Central memory CD4-positive, alpha-beta T cell (primary cell): Measurements from ENCODE around the gene PPP1R16B.
"Not testable (repeated sequence)": the region's sequence is repeated elsewhere in the genome, so short reads cannot be mapped to it uniquely, and the experiment has no call there.

Source experiments
- DNase-seq: peaks from one replicate; pipeline ENCODE4 v3.0.0; 2022

PPP1R16B gene

GRCh38 chr20:38855356-38855755 lies 49.9 kb downstream of the PPP1R16B start:
- no peak for DNase-seq

DNA sequence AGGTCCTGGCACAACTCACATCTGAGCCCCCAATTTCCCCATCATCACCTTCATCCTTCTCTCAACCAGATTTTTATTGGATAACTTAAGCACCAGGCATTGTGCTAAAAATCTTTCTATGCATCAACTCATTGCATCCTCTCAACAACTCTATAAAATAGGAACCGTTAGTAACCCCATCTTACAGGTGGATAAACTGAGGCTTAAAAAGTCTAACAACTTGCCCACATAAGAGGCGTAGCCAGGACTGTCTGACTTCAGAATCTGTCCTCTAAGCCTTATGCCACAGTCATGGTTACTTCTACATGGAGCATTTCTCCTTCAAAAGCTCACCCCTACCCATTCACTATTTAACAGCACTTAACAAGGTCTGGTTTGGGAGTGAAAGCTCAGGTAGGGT lies 51.1 kb downstream of the PPP1R16B start:
- no peak for DNase-seq

DNA sequence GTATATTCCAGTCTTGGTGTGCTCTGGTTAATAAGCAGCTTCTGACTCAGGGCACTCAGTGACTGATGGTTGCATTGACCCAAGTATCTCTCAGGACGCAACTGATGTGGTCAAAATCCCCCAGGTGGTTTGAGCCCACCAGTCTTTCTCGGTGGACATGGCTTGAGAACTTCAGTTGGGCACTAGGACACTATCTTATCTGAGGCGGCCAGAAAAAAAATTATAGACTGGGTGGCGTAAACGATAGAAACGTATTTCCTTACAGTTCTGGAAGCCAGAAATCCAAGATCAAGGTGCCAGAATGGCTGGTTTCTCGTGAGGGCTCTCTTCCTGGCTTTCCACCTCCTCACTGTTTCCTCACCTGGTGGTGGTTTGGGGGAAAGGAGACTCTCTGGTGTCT lies 52.2 kb downstream of the PPP1R16B start:
- no peak for DNase-seq

- peak; percentile 45 for DNase-seq
Observed at GRCh38 chr20:38859070-38859690, 53.7 kb downstream of the PPP1R16B start.

- DNase-seq: not testable (repeated sequence)
Observed at GRCh38 chr20:38859857-38860256, 54.4 kb downstream of the PPP1R16B start.

- DNase-seq: no peak
Observed at GRCh38 chr20:38861071-38861401, 55.5 kb downstream of the PPP1R16B start.

- no peak for DNase-seq
Observed at GRCh38 chr20:38862226-38862625, 56.7 kb downstream of the PPP1R16B start.

DNA sequence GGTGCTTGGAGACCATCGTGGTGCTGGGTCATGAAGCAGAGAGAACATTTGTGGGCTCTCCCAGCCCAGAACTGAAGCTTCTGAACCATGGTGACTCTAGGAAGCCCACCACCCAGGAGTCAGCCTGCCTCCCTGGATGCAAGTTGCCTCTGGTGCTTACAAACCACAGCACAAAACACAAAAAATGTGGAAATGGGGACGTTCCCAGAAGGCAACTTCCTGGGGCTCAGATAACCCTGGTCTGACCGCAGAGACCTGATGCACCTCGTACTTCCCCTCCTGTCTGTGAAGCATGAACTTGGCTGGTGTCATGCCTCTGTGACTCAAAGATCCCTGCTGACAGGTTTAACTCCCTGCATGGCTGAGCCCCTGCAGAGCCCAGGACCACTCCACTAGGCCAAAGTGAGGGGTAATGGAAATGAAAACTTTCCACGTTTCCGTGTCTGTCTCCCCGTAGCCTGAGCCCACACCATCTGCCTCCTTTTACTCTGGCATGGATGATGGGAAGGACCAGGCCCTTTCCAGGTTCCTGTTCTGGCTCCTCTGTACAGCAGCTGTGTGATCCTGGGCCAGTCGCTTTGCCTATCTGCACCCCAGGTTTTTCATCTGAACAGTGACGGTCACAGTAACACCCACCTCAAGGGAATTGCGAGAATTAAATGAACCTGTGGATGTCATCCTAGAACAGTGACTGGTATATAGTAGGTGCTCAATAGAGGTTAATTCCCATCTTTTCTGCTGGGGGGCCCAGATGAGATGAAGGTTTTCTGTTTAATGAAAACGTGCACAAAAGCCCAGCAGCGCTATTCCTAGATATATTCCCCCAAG lies 57.7 kb downstream of the PPP1R16B start:
- peak; percentile 61 for DNase-seq

GRCh38 chr20:38864662-38865061 lies 59.2 kb downstream of the PPP1R16B start:
- no peak for DNase-seq

GRCh38 chr20:38866265-38867061 lies 61.0 kb downstream of the PPP1R16B start:
- no peak for DNase-seq

DNA sequence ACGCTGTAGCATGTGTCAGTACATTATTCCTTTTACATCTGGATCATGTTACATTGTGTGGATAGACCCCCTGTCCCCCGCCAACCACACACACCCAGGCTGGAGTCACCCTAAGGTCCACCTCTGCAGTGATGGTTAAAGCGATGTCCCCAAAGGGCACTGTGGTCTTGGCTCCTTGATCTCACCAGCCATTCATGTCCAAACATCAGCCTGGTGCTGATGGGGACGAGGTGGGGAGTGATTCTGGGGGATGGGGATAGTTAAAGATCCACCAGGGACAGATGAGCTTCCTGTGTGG lies 61.5 kb downstream of the PPP1R16B start:
- DNase-seq: no peak

DNA sequence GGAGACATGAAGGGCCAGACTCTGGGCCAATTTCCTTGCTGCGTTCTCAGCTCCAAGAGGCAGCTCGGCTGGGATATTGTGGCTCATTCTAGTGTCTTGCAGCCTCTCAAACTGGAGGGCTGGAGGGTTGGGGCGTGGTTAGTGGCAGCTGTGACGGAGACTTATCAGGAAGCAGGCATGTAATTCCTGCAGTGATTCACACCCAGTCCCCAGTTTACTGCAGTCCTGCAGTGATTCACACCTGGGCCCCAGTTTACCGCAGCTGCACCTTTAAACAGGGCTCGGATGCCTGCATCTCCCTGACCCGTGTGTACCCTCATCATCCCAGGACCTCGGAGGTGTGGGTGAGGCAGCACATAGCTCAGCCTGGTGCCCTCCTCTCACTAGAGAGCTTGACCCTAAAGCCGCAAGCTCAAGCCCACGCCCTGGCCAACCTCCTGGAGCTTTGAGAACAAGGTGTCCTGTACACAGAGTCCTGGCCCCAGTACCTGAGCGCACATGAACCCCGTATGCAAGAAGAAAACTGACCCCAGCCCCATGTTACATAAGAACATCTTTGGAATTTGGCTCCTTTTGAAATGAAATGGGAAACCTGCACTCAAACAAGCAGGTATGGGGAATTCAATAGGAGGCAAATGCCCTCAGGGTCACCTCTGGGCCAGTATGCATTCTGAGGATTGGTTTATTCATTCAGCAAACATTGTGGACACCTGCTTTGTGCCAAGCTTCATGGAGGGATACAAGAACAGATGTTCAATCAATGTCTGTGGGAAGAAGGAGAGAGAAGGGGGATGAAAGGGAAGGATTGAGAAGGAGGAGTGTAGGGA lies 65.4 kb downstream of the PPP1R16B start:
- DNase-seq: no peak

DNA sequence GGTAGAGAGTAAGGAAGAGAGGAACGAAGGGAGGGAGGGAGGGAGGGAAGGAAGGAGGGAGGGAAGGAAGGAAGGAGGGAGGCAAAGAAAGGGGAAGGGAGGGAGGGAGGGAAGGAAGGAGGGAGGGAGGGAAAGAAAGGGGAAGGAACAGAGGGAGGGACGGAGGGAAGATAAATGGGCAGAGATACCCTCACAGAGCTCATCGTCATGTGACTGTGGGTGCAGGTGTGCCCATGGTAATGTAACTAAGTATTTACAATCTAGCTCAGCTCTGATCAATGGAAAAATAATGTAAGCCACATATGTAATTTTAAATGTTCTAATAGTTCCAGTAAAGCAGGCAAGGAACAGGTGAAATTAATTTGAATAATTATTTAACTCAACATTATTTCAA lies 66.1 kb downstream of the PPP1R16B start:
- DNase-seq: no peak

DNA sequence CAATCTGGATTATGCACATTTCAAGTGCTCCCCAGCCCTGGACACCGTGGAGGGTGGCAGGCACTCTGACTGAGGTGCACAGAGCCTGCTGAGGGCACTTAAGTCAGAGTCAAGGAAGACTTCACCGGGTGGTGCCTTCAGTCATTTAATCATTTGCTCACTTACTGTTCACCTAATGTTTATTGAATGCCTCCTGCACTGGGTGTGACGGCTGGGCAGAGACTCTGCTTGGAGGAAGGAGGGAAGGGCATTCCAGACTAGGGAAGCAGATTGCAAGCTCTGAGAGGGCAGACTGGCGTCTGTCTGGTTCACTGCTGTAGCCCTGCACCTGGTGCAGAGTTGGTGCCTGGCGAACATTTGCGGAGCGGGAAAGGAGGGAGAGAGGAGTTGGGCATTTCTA lies 66.5 kb downstream of the PPP1R16B start:
- DNase-seq: no peak

- DNase-seq: no peak
Observed at GRCh38 chr20:38872491-38873049, 67.1 kb downstream of the PPP1R16B start.

GRCh38 chr20:38873050-38873581 lies 67.6 kb downstream of the PPP1R16B start:
- peak; percentile 76 for DNase-seq

DNA sequence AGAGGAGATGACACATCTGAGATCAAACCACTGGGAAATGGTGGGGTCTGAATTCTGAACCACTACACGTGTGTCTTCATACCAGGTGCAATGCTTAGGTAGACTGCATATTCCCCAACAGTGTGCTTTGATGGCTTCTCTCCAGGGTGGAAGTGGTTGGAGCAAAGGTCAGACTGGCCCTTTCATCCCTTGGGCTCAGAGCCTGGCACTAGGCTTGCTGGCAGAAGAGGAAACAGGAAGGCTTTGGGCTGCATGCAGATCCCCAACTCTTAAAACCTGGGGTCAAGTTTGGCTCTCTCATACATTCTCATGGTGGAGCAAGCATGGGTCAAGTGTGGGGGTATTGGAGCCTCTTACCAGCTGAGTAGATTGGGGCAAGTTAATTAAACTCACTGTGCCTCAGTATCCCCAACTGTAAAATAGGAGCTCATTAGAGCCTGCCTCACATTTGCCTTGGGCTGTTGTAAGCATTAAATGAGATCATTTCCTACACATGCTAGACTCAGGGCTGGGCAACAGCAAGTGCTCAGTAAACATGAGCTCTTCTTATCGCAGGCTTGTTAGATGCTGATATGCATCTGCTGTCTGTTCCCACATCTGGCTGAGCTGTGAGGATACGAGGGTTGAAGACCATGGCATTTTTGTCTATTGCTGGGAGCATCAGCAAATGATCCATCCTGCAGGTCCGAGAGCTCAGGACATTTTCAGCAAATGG lies 69.1 kb downstream of the PPP1R16B start:
- DNase-seq: peak; percentile 43

GRCh38 chr20:38875175-38875993 lies 69.9 kb downstream of the PPP1R16B start:
- peak; percentile 78 for DNase-seq

GRCh38 chr20:38877483-38877882 lies 72.0 kb downstream of the PPP1R16B start:
- no peak for DNase-seq

DNA sequence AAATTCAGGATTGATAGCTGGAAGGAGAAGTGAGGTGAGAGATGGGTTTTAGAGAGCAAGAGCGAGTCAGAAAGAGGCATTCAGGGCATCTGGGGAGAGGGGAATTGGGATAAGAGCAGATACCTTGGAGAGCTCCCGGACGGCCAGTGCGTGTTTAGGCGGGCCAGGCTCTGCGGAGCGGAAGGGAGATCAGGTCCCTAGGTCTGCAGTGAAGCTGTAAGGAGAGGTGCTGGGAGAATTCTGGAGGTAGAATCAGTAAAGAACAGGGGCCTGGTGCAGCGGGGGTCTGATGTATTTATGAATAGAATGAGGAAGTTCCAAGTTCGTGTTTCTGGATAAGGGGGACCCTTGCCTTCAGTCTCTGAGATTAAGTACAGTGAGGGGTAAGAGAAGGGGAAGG lies 73.4 kb downstream of the PPP1R16B start:
- no peak for DNase-seq
